NCI-H128 (cell line): ENCODE measurements around the gene RND3.

Source experiments
- DNase-seq: peaks from one replicate; lab custom pipeline; 2025; ENCODE audit not compliant: unreplicated experiment; lab: John Stamatoyannopoulos, UW

RND3 gene

DNA sequence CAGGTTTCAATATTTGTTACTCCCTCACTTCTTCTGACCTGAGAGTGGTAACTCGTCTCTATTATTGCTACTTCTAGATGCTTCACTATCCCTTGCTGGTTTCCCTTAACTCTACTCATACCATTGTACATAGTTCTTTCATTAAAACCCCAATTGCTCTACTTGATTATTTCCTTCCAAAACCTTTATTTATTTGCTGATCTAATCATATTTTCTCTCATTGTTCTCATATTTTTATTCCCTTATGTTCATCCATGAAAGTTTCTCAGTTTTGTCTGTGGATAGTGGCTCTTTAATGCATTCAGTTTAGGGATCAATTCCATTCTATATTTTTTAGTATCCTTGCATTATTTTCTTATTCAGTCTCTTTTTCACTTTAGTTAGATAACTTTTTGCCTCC is 42.1 kb downstream of the RND3 start:
- DNase-seq: no peak

DNA sequence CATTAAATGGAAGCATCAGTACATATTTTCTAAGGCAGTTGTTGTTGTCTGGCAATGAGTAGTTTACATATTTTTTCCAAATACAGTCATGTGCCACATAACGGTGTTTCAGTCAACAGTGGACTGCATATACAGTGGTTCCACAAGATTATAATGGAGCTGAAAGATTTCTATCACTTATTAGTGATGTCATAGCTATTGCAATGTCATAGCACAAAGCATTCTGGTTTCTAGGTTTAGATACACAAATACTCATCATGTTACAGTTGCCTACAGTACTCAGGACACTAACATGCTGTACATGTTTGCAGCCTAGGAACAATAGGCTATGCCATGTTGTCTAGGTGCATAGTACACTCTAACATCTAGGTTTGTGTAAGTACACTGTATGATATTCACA is 45.0 kb downstream of the RND3 start:
- no peak for DNase-seq

DNA sequence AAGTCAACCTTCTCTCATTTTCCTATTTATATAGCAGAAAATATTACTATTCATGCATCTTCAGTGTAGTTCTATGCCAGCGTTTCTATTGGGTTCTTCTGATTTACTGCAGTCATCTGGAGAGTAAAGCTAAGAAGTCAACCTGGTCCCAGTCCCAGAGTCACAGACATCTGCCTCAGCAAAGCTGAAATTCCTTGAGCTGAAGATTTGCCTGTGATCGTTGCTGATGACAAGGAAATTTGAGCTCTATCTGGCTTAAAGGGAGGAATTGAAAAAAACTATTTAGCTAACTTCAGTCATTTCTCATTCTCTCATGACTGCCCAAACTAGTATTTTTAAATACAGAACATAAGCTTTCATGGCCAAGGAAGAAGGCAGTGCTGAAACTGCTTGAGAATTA is 45.7 kb downstream of the RND3 start:
- no peak for DNase-seq

DNA sequence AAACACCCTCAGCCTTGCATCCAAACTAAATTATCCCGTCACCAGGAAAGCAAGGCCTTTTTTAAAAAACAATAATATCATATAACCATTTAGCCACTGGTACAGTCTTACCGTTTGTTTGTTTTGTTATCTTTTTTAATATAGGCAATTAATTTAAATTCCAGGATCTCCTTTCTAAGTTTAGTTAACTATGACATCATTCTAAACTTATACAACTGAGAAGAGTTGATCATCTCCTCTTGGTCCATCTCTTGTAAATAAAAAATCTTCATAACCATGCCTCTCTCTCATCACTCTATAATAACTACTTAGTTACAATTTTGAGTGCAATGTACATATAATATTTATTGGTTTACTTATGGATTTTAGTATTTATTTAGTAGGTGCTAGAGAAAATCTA is 46.2 kb downstream of the RND3 start:
- no peak for DNase-seq

DNA sequence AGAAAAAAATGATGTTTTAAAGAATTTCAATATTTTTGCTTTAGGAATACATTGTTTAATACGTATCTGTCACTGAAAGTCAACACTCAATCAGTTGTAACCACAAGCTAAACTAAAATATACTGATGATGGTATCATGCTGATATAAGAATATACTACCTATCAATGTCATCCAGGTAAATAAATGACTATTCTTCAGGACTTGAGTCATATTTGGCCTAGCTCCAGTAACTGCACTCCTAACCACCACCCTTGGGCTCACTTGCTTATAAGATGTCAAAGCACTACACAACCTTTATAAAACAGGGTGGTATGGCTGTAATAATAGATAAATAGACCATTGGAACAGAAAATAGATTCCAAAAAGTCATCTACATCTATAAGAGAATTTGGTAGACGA is 48.8 kb downstream of the RND3 start:
- no peak for DNase-seq

DNA sequence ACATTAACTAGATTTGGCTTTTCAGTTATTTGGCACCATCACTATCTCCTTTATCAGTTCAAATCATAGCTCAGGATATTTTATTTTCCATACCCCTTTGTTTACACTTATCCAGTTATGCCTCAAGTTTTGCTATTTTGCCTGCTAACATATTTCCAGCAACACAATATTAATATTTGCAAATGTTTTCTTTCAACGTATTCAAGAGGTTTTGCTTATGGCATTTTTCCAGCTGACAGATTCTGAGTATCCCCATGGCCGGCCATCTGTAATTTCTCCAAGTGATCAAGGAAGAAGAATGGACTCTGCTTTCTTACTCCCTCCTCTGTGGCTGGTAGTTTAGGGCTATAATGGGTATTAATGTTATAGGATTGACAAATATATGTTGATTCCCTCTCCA is 49.4 kb downstream of the RND3 start:
- no peak for DNase-seq

DNA sequence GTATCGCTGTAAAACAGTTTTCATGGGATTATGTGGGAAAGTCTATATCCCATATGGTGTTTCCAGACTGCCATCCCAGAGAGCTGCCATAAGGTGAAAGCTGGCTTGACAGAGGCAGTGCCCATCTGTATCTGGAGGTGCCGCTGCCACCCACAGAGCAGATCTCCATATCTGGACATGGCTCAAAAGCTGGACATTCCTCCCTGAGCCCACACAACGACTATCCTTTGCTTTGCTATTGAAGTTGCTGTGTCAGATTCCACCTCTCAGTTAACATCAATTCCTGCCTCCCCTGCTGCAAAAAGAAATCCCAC is 55.2 kb downstream of the RND3 start:
- no peak for DNase-seq

DNA sequence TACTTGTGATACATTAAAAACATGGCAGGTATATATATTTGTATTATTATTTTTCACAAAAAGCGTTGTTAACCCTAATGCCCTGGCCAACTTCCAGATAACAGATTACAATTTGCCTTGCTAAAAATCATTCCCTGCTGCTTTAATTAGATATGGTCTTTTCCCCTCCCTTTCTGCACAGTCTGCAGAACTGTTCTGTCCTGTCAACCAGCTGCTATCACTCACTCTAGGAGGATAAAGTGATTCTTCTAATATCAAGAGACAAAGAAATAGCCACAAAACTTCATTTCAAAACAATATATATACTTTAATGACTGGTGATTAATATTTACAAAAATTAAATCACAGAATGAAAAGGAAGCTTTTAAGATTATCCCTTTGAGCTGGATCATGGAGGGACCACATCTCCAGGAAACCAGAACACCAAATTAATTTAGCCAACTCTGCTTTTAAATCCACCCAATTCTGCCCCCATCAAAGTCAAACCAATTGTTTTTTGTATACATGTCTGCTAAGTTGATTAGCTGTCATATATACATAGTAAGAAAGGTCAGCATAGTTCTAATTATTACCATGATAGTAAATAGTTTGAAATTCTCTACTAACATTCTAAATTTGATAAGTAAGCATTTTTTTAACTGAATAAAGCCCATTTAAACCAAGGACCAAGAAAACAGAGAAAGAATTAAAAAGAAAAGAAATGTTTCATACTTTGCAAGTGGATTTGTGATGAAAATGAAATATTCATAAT is 55.7 kb downstream of the RND3 start:
- DNase-seq: no peak

DNA sequence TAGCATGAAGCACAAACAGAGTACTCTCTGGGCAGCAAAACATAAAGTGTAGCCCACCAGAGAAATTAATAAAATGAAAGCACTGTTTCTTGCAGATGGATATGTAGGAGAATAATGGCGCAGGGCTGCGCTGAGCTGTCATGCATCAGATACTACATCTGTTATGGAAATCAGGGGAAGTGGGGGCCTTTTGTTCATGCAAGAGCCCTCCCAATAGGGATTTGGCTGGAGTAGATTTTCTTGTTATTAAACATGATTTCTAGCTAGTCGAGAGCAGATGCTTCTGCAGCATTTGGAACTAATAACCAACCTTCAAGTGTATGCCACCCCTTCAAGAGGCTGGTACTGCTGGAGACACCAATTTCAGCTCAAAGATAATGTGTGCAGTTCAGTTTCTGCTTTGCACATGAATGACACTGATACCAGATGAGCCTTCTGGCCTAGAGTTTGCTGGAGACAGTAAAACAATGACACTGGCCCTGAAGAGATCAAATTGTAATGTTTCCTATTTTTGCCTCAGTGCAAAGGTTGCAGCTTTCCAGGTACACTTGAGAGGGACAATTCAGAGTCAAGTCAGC is 58.0 kb downstream of the RND3 start:
- peak; percentile 12 for DNase-seq

DNA sequence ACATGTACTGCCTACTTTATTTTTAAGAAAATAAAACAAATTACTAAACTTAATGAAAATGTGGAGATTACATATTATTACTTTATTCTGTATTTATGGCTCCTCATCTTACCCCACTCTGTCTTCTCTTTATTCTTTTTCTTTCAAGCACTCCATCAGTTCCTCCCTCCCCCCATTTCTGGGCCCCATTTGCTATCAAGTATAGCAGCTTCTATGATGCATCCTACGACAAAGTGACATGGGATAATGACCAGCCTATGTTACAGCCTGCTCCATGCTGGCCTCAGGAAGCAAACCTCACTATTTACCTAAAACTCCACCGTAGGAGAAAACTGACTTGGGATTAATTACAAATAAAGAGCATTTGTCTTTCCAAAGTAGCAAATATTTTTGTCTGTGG is 58.8 kb downstream of the RND3 start:
- no peak for DNase-seq

DNA sequence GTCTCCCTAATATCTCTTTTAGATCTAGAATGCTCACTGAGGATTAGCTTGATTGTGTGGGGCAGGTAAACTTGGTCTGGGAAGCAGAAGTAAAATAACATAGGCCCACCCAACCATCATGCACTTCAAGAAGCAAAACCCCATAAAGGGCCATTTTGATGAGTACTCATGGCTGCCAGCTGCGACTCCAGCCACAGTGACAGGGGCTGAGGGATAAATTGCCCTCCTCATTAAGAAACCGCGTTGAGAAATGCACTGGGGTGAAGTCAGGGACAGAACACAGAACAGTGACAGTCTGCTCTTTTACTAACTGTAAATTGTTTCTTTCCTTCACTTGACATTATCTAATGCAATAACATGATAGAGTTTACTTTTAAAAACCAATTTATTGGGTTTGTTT is 60.2 kb downstream of the RND3 start:
- DNase-seq: no peak

DNA sequence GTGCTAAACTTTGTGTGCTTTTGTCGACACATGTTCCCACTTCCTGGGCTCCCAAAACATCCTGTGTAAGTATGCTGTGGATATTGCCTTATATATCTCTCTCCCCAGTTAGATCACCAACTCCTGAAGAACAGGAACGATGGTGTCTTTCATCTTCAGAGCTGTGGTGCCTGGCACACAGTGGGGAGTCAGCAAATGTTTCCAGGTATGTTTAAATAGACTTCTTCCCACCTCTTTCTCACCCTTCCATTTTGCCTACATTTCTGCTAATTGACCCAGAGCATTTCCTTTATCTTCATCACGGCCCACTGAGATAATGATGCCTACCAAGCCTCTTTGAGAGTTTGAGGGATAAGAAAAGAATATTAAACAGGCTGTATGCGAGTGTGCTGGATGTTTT is 60.7 kb downstream of the RND3 start:
- DNase-seq: no peak

DNA sequence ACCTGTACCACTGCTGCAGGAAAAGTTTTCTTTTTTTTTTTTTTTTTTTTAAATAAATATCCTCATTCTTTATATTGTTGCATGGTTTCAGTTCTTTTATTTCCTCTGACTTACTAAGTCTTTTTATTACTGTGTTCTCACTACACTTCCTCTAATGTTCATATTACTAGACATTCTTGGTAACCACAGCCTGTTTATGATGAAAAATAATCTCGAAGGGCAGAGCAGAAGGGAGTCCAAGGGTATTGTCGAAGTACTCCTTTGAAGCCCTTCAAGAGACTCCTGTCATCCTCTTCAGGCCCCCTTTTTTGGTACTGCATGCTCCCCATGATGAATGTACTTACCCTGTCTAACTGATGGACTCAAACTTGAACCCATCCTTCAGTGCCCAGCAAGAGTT is 61.2 kb downstream of the RND3 start:
- DNase-seq: no peak

DNA sequence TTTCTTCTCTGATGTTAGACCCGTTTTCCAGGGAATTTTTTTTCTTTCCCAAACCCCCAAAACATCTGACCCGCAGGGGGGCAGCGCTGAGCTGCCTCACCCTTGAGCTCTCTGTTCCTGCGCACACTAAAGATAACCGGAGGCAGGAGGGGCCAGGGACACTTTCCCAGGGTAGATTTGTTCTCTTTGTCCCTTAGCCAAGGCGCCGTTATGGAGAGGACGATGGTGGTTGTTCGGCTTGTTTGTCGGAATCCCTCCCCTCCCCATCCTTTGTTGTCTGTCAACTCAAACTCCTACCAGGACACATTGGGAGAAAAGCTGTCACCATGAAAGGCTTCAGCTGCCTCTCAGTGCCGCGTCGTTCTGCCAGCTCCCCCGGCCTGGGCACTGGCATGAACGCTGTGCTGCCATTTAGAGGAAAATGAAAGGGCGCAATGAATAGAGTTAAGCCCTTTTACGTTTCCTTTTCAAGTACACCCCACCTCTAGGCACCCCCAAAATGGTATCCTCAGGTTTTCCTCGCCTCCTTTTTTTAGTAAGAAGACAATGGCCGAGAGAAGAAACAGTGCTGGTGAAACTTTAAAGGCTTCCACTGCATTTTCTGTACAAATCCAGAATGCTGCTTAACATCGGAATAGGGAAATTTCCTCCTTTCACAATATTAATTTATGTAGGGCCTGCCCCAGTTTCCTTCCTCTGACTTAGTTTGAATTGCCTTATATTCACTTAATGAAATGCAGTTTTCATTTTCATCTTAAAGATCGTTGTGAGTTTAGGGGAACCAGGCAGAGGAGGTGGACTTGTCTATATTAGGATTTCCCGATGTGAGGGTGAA is 62.1 kb downstream of the RND3 start:
- DNase-seq: no peak

DNA sequence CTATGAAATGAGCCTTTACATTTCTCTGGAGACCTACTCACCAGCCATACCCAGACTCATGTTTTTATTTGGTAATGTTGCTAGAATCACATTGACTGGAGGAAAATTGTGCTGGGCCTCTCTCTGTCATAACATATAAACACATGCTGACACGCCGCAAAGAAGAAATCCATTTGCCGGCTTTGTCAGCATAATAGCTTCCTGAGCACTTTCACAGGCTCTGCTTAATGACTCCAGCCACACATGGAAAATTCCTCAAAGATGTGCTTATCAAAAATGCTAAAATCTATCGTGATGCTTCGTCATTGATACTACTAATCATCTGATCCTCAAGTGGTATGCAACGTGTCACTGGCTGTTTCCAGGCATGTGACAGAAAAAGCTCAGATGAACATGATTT is 63.1 kb downstream of the RND3 start:
- no peak for DNase-seq

DNA sequence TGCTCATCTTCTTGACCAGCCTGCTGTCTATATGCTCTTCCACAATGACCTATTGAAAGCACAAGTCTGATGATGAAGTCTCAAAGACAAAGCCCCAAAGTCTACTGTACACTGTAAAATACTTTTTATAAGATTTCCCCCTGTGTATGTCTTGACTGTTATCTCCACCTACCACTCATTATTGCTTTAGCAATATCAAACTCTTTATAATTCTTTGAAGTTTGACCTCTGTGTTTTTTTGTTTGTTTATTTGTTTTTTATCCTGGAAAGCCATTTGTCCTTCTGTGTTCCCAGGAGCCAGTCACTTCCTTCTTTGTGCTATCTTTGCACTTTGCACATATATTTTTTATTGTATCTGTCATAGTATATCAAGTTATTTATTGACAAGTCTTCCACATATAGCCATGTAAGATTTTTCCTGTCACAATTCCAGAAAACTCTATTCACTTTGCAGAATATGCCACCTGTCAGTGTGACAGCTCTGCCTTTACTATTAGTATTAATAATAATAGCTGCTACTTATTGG is 66.3 kb downstream of the RND3 start:
- no peak for DNase-seq

DNA sequence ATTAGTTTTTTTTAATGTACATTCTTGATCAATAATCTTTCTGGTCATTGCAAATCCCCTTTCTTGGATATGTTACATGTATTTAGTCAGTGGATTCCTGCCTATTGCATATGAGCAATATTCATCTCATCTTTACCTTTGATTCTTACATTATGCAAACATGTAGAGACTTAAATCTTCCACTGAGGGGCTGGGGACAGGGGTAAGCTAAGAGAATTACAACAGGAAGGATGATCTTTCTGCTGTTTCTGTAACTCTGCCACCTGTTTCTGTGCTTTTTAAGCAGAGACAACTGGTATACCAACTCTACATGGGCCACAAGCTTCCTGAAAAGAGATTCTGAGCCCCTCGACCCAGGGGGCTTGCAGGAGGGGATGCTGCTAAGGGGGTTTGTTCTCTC is 68.6 kb downstream of the RND3 start:
- no peak for DNase-seq
